ENCODE results near the gene ANAPC1.

The ANAPC1 gene

GRCh38 chr2:111903930-111904439 lies 20.0 kb upstream of the ANAPC1 start:
- H3K4me2 ChIP-seq (ENCODE audit: low read length), result no peak overlapping the region
- H3K27ac ChIP-seq (ENCODE audit: low read depth, low read length, poor library complexity, severe bottlenecking), result no peak overlapping the region
- H3K79me2 ChIP-seq (ENCODE audit: insufficient read depth, low read length), result no peaks in the 10 kb centered on the region
- H3K9me3 ChIP-seq (ENCODE audit: low read length), result no peaks in the 10 kb centered on the region
- H3K36me3 ChIP-seq (ENCODE audit: insufficient read depth, low read length), result no peaks in the 10 kb centered on the region
- no peak overlapping the region for H3K4me3 ChIP-seq (ENCODE audit: low read depth, low read length, poor library complexity, severe bottlenecking)
- peaks cover 14% of the 10 kb centered on the region for H3K4me1 ChIP-seq (ENCODE audit: insufficient read depth, low read length, severe bottlenecking)
- H4K20me1 ChIP-seq (ENCODE audit: insufficient read depth, low read length), result no peaks in the 10 kb centered on the region
- H2AFZ ChIP-seq (ENCODE audit: low read length), result no peak overlapping the region
- no peak for TF ChIP-seq EZH2 (IDR thresholded peaks at IDR 0.05; ENCODE audit: borderline replicate concordance, low read length)
- TF ChIP-seq CTCF (IDR thresholded peaks at IDR 0.05; ENCODE audit: low read length), result no peak
- H3F3A ChIP-seq (ENCODE audit: insufficient read depth, low read length), result peaks cover 4% of the 10 kb centered on the region; the same call in 1 of the 2 replicates
- H3K9me2 ChIP-seq (ENCODE audit: low read depth, low read length), result no peaks in the 10 kb centered on the region
- H3K27me3 ChIP-seq (ENCODE audit: insufficient read depth, low read length), result no peaks in the 10 kb centered on the region
- H3K9ac ChIP-seq (ENCODE audit: low read length), result no peak overlapping the region

- TF ChIP-seq EZH2 (IDR thresholded peaks at IDR 0.05; ENCODE audit: borderline replicate concordance, low read length), result no peak
- TF ChIP-seq CTCF (IDR thresholded peaks at IDR 0.05; ENCODE audit: low read length), result no peak
- no peaks in the 10 kb centered on the region for H3K79me2 ChIP-seq (ENCODE audit: insufficient read depth, low read length)
- no peak overlapping the region for H3K4me2 ChIP-seq (ENCODE audit: low read length)
- H3K4me1 ChIP-seq (ENCODE audit: insufficient read depth, low read length, severe bottlenecking), result peaks cover 19% of the 10 kb centered on the region
- peaks cover 4% of the 10 kb centered on the region; the same call in 1 of the 2 replicates for H3F3A ChIP-seq (ENCODE audit: insufficient read depth, low read length)
- no peak overlapping the region for H2AFZ ChIP-seq (ENCODE audit: low read length)
- no peaks in the 10 kb centered on the region for H4K20me1 ChIP-seq (ENCODE audit: insufficient read depth, low read length)
- no peak overlapping the region for H3K27ac ChIP-seq (ENCODE audit: low read depth, low read length, poor library complexity, severe bottlenecking)
- H3K9me3 ChIP-seq (ENCODE audit: low read length), result no peaks in the 10 kb centered on the region
- no peak overlapping the region for H3K9ac ChIP-seq (ENCODE audit: low read length)
- H3K36me3 ChIP-seq (ENCODE audit: insufficient read depth, low read length), result no peaks in the 10 kb centered on the region
- no peaks in the 10 kb centered on the region for H3K9me2 ChIP-seq (ENCODE audit: low read depth, low read length)
- no peak overlapping the region for H3K4me3 ChIP-seq (ENCODE audit: low read depth, low read length, poor library complexity, severe bottlenecking)
- H3K27me3 ChIP-seq (ENCODE audit: insufficient read depth, low read length), result 0 out of 2 replicates have a peak, but pooled peaks cover 3% of the 10 kb centered on the region
Measured at GRCh38 chr2:111903516-111903915, 19.5 kb upstream of the ANAPC1 start.

GRCh38 chr2:111900859-111901258 lies 16.9 kb upstream of the ANAPC1 start:
- H3K4me3 ChIP-seq (ENCODE audit: low read depth, low read length, poor library complexity, severe bottlenecking), result no peak overlapping the region
- H3K9ac ChIP-seq (ENCODE audit: low read length), result no peak overlapping the region
- no peak overlapping the region for H3K27ac ChIP-seq (ENCODE audit: low read depth, low read length, poor library complexity, severe bottlenecking)
- H3K79me2 ChIP-seq (ENCODE audit: insufficient read depth, low read length), result no peaks in the 10 kb centered on the region
- peaks cover 4% of the 10 kb centered on the region; the same call in 1 of the 2 replicates for H3F3A ChIP-seq (ENCODE audit: insufficient read depth, low read length)
- peaks cover 3% of the 10 kb centered on the region; the same call in 1 of the 2 replicates for H3K27me3 ChIP-seq (ENCODE audit: insufficient read depth, low read length)
- no peak overlapping the region for H2AFZ ChIP-seq (ENCODE audit: low read length)
- H3K9me2 ChIP-seq (ENCODE audit: low read depth, low read length), result no peaks in the 10 kb centered on the region
- H3K4me2 ChIP-seq (ENCODE audit: low read length), result no peak overlapping the region
- H3K9me3 ChIP-seq (ENCODE audit: low read length), result no peaks in the 10 kb centered on the region
- H4K20me1 ChIP-seq (ENCODE audit: insufficient read depth, low read length), result no peaks in the 10 kb centered on the region
- no peaks in the 10 kb centered on the region for H3K36me3 ChIP-seq (ENCODE audit: insufficient read depth, low read length)
- no peak for TF ChIP-seq EZH2 (IDR thresholded peaks at IDR 0.05; ENCODE audit: borderline replicate concordance, low read length)
- TF ChIP-seq CTCF (IDR thresholded peaks at IDR 0.05; ENCODE audit: low read length), result peak; percentile 38; the same call in 1 of the 2 replicates
- H3K4me1 ChIP-seq (ENCODE audit: insufficient read depth, low read length, severe bottlenecking), result peaks cover 21% of the 10 kb centered on the region
